Large intestine (tissue), 3 donors: ENCODE results near the gene ROR2. TPM values are rescaled to one million over a fixed set of nuclear protein-coding genes. Genes with fewer than 3 reads are reported as not detected.

ENCODE experiments used
- DNase-seq, 2 donors: peaks; one replicate each; pipeline versions ENCODE4 v3.0.0 to v3.0.0-alpha.2; 2013
- H3K27ac ChIP-seq: one replicate; pipeline ENCODE4 v1.5.1; 2013; ENCODE audit warnings: low read length
- H3K27me3 ChIP-seq: 2 replicates; pipeline ENCODE4 v1.6.1; 2013; ENCODE audit warnings: low read length; ENCODE audit not compliant: control insufficient read depth, insufficient read depth
- H3K36me3 ChIP-seq: 2 replicates; pipeline ENCODE4 v1.6.1; 2013; ENCODE audit warnings: low read length; ENCODE audit not compliant: control insufficient read depth, insufficient read depth
- H3K4me1 ChIP-seq: one replicate; pipeline ENCODE4 v1.6.1; 2013; ENCODE audit warnings: low read length; ENCODE audit not compliant: control insufficient read depth, insufficient read depth
- H3K4me3 ChIP-seq: one replicate; pipeline ENCODE4 v1.5.1; 2013; ENCODE audit warnings: low read length
- H3K9me3 ChIP-seq: one replicate; pipeline ENCODE4 v1.6.1; 2013; ENCODE audit warnings: mild to moderate bottlenecking, low read depth, low read length, moderate library complexity; ENCODE audit not compliant: control insufficient read depth
- WGBS: methylation state at CpG from one replicate; pipeline ENCODE4 v1.1.5; 2013; ENCODE audit warnings: low lambda C conversion rate; ENCODE audit not compliant: insufficient coverage; 5-methylcytosine and 5-hydroxymethylcytosine counted together
- polyA plus RNA-seq: library from polyadenylated mRNA; unstranded; fragments of 120-200 nt; gene quantifications from one replicate; pipeline ENCODE4 v1.2.1, GENCODE V29; 2013

The ROR2 gene
- polyA plus RNA-seq, 1 donor: 17.5 TPM

DNA sequence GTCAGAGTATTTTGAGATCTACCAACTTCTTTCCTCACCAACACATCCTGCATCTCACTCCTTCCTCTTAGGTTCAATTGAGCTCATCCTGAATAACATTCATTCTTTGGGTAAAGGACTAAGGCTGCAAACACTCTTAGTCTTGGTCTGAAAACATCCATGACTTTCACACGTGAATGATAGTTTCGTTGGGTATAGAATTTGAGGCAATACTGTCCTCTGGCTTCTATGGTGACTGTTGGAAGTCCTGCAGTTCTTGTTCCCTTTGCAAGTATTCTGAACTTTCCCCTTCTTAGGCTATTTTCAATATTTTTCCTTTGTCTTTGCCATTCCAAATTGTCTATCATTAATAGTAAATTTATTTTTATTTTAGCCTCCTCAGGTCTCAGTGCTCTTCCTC, 185.4 kb downstream of the ROR2 start:
- WGBS: no CpG with 5 or more reads among the region's 2 CpGs
- H3K4me1 ChIP-seq: peaks cover 9% of the 10 kb centered on the region
- no peaks in the 10 kb centered on the region for H3K36me3 ChIP-seq
- H3K27me3 ChIP-seq: no peaks in the 10 kb centered on the region
- H3K27ac ChIP-seq: no peak overlapping the region
- DNase-seq: no peak
- H3K4me3 ChIP-seq: no peak overlapping the region
- H3K9me3 ChIP-seq: peaks cover 2% of the 10 kb centered on the region

GRCh38 chr9:91761362-91761761, 188.7 kb downstream of the ROR2 start:
- H3K27ac ChIP-seq: peak overlapping the region; percentile 80

GRCh38 chr9:91760906-91761305, 189.1 kb downstream of the ROR2 start:
- DNase-seq: peak; percentile 80 to 90
- Histone ChIP-seq H3K27ac (peak overlapping the region; percentile 80), H3K27me3 (no peaks in the 10 kb centered on the region), H3K4me1 (peaks cover 9% of the 10 kb centered on the region), H3K36me3 (peaks cover under 1% of the 10 kb centered on the region), H3K9me3 (peaks cover 2% of the 10 kb centered on the region), H3K4me3 (no peak overlapping the region)
- WGBS: no CpG with 5 or more reads among the region's 1 CpG

More at GRCh38 chr9:91761362-91761761, 188.7 kb downstream of the ROR2 start:
- DNase-seq: no peak
- no peaks in the 10 kb centered on the region for H3K36me3 ChIP-seq
- peaks cover 2% of the 10 kb centered on the region for H3K9me3 ChIP-seq
- H3K4me1 ChIP-seq: peaks cover 9% of the 10 kb centered on the region
- no peak overlapping the region for H3K4me3 ChIP-seq
- no peaks in the 10 kb centered on the region for H3K27me3 ChIP-seq
- WGBS: 100% methylated on average over 1 of the region's 4 CpGs

- H3K9me3 ChIP-seq: peaks cover 2% of the 10 kb centered on the region
- H3K27me3 ChIP-seq: no peaks in the 10 kb centered on the region
- WGBS: 67% methylated on average over 3 of the region's 5 CpGs
- DNase-seq: peak in 1 of 2 donors; percentile 8
- H3K4me1 ChIP-seq: peaks cover 9% of the 10 kb centered on the region
- H3K4me3 ChIP-seq: no peak overlapping the region
- H3K36me3 ChIP-seq: peaks cover 10% of the 10 kb centered on the region
- no peak overlapping the region for H3K27ac ChIP-seq
These were observed 191.5 kb downstream of the ROR2 start for GRCh38 chr9:91758491-91758981.

DNA sequence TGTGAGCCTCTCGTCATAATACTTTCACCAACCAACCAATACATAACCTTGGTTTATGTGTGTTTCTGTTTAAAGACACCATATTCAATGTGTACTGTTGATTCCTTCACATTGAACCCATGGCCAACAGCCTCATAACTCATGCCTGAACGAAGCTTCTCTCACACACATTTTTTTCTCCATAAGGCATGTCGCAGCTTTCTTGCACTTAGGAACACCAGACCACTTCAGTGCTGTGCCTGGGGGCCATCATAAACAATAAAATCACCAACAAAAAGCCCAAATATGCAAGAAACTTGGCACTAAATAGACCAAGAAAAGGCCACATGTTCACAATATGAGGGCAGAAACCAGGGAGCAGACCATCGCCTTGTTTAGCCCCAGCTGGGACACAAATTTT, 192.2 kb downstream of the ROR2 start:
- no peak overlapping the region for H3K27ac ChIP-seq
- H3K4me1 ChIP-seq: peaks cover 9% of the 10 kb centered on the region
- no peaks in the 10 kb centered on the region for H3K27me3 ChIP-seq
- H3K9me3 ChIP-seq: peaks cover 2% of the 10 kb centered on the region
- H3K36me3 ChIP-seq: peaks cover 13% of the 10 kb centered on the region
- 83% methylated on average over 1 of the region's 4 CpGs for WGBS
- no peak overlapping the region for H3K4me3 ChIP-seq
- no peak for DNase-seq

DNA sequence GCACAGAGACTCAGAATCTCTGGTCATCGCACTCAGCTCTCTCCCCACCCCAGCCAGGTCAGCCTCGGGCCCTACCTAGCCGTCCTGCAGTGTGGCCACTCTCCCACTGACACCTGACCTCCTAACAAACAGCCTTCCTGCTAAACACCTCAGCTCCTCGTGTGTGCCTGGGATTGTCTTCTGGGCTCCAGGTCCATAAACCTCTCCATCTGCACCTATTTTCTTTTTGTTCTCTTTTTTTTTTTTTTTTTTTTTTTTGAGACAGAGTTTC, 193.6 kb downstream of the ROR2 start:
- WGBS: no CpG with 5 or more reads among the region's 4 CpGs
- Histone ChIP-seq H3K27me3 (no peaks in the 10 kb centered on the region), H3K9me3 (peaks cover 2% of the 10 kb centered on the region), H3K4me1 (peaks cover 6% of the 10 kb centered on the region), H3K36me3 (peaks cover 13% of the 10 kb centered on the region), H3K4me3 (no peak overlapping the region), H3K27ac (no peak overlapping the region)
- DNase-seq: no peak

DNA sequence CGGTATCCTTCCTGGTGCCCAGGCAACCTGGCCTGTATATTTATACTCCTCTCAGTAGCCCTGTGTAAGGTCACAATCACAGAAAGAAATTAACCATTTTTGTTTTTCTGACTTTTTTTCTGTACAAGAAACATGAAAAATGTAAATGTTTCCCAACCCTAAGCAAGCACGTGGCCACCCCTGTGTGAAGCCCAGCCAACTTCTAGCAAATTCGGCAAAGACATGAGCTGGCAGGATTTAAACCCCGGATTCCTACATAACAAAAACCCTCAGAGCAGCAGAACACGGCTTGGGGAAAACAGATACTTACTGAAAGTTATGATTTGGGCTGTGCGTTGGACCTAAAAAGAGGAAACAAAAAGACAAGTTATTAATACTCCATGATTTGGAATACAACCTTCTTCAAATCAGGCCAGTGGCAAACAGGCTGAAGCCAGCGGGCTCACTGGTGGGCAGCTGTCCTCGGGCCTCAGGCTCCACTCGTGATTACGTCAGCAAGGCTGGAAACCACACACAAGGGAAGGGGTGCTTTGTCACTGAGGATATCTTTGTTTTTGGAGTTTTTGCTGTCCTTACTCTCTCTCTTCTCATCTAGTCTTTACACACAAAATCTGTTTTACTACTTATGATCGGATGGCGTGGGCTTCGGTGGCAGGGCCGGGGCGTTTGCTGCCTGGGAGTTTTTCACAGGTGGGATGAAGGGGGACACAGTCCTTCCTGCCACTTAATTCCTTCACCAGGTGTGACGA, 194.1 kb downstream of the ROR2 start:
- no peak overlapping the region for H3K27ac ChIP-seq
- no peaks in the 10 kb centered on the region for H3K27me3 ChIP-seq
- peaks cover under 1% of the 10 kb centered on the region for H3K4me1 ChIP-seq
- H3K36me3 ChIP-seq: peaks cover 13% of the 10 kb centered on the region
- H3K4me3 ChIP-seq: no peak overlapping the region
- 80% methylated on average over 2 of the region's 16 CpGs for WGBS
- H3K9me3 ChIP-seq: peaks cover 2% of the 10 kb centered on the region
- DNase-seq: no peak

DNA sequence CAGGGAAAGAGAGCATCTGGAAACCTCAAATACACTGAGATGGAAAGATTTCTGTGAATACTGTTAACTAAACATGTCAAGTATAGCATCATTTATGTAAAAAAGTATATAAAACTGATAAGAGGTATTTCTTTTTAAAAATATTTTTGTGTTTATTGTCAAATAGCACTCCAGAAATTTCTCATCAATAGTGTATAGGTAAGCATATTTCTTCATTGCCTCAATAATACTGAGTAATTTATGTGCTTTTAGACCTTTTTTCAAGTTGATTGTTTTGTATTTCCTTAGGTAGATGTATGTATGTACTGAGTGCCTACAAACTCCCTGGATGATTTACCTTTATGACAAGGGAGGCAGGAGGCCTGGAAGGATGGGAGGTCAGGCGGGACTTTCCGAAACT, 196.3 kb downstream of the ROR2 start:
- Histone ChIP-seq H3K27me3 (no peaks in the 10 kb centered on the region), H3K36me3 (peaks cover 13% of the 10 kb centered on the region), H3K27ac (no peak overlapping the region), H3K4me3 (no peak overlapping the region), H3K9me3 (no peaks in the 10 kb centered on the region), H3K4me1 (no peaks in the 10 kb centered on the region)
- no peak for DNase-seq
- WGBS: no CpG with 5 or more reads among the region's 2 CpGs

GRCh38 chr9:91751922-91752321, 198.1 kb downstream of the ROR2 start:
- Histone ChIP-seq H3K4me1 (no peaks in the 10 kb centered on the region), H3K4me3 (no peak overlapping the region), H3K27me3 (no peaks in the 10 kb centered on the region), H3K36me3 (peaks cover 13% of the 10 kb centered on the region), H3K27ac (no peak overlapping the region), H3K9me3 (no peaks in the 10 kb centered on the region)
- DNase-seq: no peak
- WGBS: 100% methylated on average over 2 of the region's 2 CpGs

- Histone ChIP-seq H3K4me3 (no peak overlapping the region), H3K9me3 (no peaks in the 10 kb centered on the region), H3K27me3 (no peaks in the 10 kb centered on the region), H3K36me3 (peaks cover 7% of the 10 kb centered on the region), H3K27ac (no peak overlapping the region), H3K4me1 (no peaks in the 10 kb centered on the region)
- WGBS: no CpG with 5 or more reads among the region's 6 CpGs
- DNase-seq: no peak
These were observed 199.7 kb downstream of the ROR2 start for GRCh38 chr9:91750343-91750742.

DNA sequence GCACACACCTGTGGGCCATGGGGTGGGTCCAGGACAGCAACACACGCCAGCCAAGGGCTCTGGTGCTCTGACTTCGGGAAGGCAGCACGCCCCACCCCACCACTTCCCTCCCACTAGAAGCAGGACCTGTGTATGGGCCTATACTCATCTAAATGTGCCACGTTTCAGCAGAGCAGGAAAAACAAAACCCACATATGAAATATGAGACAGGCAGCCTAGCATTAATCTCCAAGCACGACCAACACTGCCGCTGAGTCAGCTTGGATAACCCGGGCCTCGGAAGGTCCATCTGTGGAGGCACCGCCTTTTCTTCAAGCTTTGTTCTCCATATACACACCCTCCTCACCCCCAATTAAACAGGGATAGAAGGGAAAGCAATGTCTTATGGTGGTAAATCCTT, 203.1 kb downstream of the ROR2 start:
- Histone ChIP-seq H3K9me3 (no peaks in the 10 kb centered on the region), H3K27ac (no peak overlapping the region), H3K4me1 (no peaks in the 10 kb centered on the region), H3K4me3 (no peak overlapping the region), H3K27me3 (no peaks in the 10 kb centered on the region), H3K36me3 (no peaks in the 10 kb centered on the region)
- no CpG with 5 or more reads among the region's 9 CpGs for WGBS
- DNase-seq: no peak
